OCI-LY7 (cell line): ENCODE data around the gene GRID1. TPM values are rescaled to one million over a fixed set of nuclear protein-coding genes. Genes with fewer than 3 reads are reported as not detected.

Experiments used
- BruUV-seq: library from RNA; stranded (reverse); fragments of 400-500 nt; replicated peaks from 2 replicates; lab custom pipeline; 2021; lab: Mats Ljungman, UMichigan
- CTCF ChIA-PET: fragments of 300-600 bp; sonication (Branson Sonifier 250); formaldehyde crosslinking; loops from one replicate; lab custom pipeline; 2022; ENCODE audit warnings: antibody characterized with exemption; ENCODE audit not compliant: unreplicated experiment; lab: Charles Lee
- POLR2A ChIA-PET: fragments of 300-600 bp; sonication (Branson Sonifier 250); formaldehyde crosslinking; loops from one replicate; lab custom pipeline; 2022; ENCODE audit warnings: antibody characterized with exemption; lab: Charles Lee
- DNase-seq: peaks from one replicate; pipeline ENCODE4 v3.0.0-alpha.2; 2015; ENCODE audit warnings: low spot score
- H2AFZ ChIP-seq: fragments of 200-600 bp; sonication (generic), shearing (Covaris generic); 2 replicates; pipeline ENCODE4 v1.6.1; 2014; ENCODE audit warnings: mild to moderate bottlenecking, antibody characterized with exemption, low read length, moderate library complexity
- H3K27ac ChIP-seq: fragments of 200-600 bp; sonication (generic); 2 replicates; pipeline ENCODE4 v1.5.1; 2014; ENCODE audit warnings: mixed run types, low read depth, mild to moderate bottlenecking, moderate library complexity, low read length, inconsistent platforms; ENCODE audit not compliant: poor library complexity, severe bottlenecking
- H3K36me3 ChIP-seq: fragments of 200-600 bp; sonication (generic); 2 replicates; pipeline ENCODE4 v1.6.1; 2014; ENCODE audit warnings: mild to moderate bottlenecking, antibody characterized with exemption, low read length, moderate library complexity, mixed read lengths; ENCODE audit not compliant: insufficient read depth
- H3K4me1 ChIP-seq: fragments of 200-600 bp; sonication (generic); 2 replicates; pipeline ENCODE4 v1.5.1; 2014; ENCODE audit warnings: mild to moderate bottlenecking, low read length; ENCODE audit not compliant: insufficient read depth, poor library complexity, severe bottlenecking
- H3K4me2 ChIP-seq: fragments of 200-600 bp; sonication (generic); 2 replicates; pipeline ENCODE4 v1.6.1; 2014; ENCODE audit warnings: mild to moderate bottlenecking, low read length
- H3K4me3 ChIP-seq: fragments of 200-600 bp; sonication (generic); 2 replicates; pipeline ENCODE4 v1.5.1; 2014; ENCODE audit warnings: mild to moderate bottlenecking, low read depth, low read length; ENCODE audit not compliant: poor library complexity, severe bottlenecking
- H3K79me2 ChIP-seq: fragments of 200-600 bp; sonication (generic); 2 replicates; pipeline ENCODE4 v1.6.1; 2016; ENCODE audit warnings: low read depth, mild to moderate bottlenecking, low read length, moderate library complexity, mixed read lengths; ENCODE audit not compliant: insufficient read depth
- H3K9me2 ChIP-seq: fragments of 200-600 bp; sonication (generic); 2 replicates; pipeline ENCODE4 v1.6.1; 2016; ENCODE audit warnings: mild to moderate bottlenecking, low read length, mixed read lengths; ENCODE audit not compliant: insufficient read depth
- H3K9me3 ChIP-seq: fragments of 200-600 bp; sonication (generic); 2 replicates; pipeline ENCODE4 v1.6.1; 2014; ENCODE audit warnings: mild to moderate bottlenecking, mixed run types, low read length, mixed read lengths
- H4K20me1 ChIP-seq: fragments of 200-600 bp; sonication (generic); 2 replicates; pipeline ENCODE4 v1.6.1; 2014; ENCODE audit warnings: mild to moderate bottlenecking, antibody characterized with exemption, low read length, moderate library complexity, mixed read lengths; ENCODE audit not compliant: insufficient read depth
- EZH2phosphoT487 ChIP-seq: fragments of 200-600 bp; sonication (generic); IDR thresholded peaks from 2 replicates; pipeline ENCODE4 v1.6.1; 2018; ENCODE audit warnings: low read depth, borderline replicate concordance, mild to moderate bottlenecking, mixed run types, antibody characterized with exemption, low read length, moderate library complexity, mixed read lengths
- intact Hi-C: fragments of 100-400 bp; cut with micrococcal nuclease; formaldehyde crosslinking; loops from one replicate; pipeline ENCODE4 v1.10.0; 2022; ENCODE audit not compliant: unreplicated experiment
- total RNA-seq, 2 experiments: library from RNA; depleted of rRNA in 1 of 2; stranded (reverse); fragments of >200 nt in 1 of 2; shearing (Covaris generic) in 1 of 2; gene quantifications; 2 replicates each; pipeline ENCODE4 v1.2.3, GENCODE V29; 2014 to 2022
- TF ChIP-seq, protein P1 (sequence below): fragments of 200-600 bp; sonication (generic); conservative IDR thresholded peaks from 2 replicates; pipeline ENCODE4 v1.5.1; 2014; ENCODE audit warnings: mild to moderate bottlenecking, antibody characterized with exemption, low read length, moderate library complexity, mixed read lengths

GRID1 gene
- total RNA-seq, 2 experiments from 2014 or later: 1.6 to 3.7 TPM

DNA sequence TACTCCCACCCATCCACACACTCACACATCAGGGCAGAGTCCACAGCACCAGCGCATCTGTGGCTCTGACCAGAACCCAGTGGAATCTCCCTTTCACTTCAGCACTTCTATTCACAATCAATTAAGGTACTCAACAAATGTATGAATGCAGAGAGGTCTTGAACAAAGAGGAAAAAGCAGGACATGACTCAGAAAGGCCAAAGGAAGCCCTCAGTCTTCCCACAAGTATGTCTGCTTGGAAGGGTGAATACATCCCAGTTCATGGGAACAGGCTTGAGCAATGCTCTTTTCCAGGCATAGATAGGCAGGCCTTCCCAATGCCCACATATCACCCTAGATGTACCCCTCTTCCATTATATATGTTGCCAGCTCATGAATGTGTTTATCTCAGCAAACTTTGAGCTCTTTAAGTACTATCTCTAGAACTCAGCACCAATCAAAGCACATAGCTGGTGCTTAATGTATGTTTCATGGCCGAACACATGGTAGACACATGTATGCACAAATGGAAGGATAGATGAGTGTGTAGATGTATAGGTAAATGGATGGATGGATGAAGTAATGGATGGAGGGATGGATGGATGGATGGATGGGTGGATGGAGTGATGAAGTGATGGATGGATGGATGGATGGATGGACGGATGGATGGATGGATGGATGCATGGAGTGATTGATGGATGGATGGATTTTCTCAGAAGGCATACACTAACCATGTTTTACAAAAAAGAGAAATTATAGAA lies 507.6 kb downstream of the GRID1 start:
- no peaks in the 10 kb centered on the region for H3K9me3 ChIP-seq
- H3K4me1 ChIP-seq: no peaks in the 10 kb centered on the region
- H2AFZ ChIP-seq: no peak overlapping the region
- no peaks in the 10 kb centered on the region for H3K79me2 ChIP-seq
- ChIA-PET CTCF (interaction anchor here (0.8 kb wide), 1 partner anchor 12 kb away, joined by 3 read pairs; no protein-coding TSS in a partner anchor), POLR2A (no interaction called here)
- no peaks in the 10 kb centered on the region for H4K20me1 ChIP-seq
- no peaks in the 10 kb centered on the region for H3K36me3 ChIP-seq
- intact Hi-C loops: no loop called here
- H3K4me3 ChIP-seq: no peak overlapping the region
- H3K9me2 ChIP-seq: no peaks in the 10 kb centered on the region
- DNase-seq: no peak
- BruUV-seq: no TSS peak
- H3K4me2 ChIP-seq: no peak overlapping the region
- no peak for TF ChIP-seq EZH2phosphoT487
- TF ChIP-seq, protein P1, sequence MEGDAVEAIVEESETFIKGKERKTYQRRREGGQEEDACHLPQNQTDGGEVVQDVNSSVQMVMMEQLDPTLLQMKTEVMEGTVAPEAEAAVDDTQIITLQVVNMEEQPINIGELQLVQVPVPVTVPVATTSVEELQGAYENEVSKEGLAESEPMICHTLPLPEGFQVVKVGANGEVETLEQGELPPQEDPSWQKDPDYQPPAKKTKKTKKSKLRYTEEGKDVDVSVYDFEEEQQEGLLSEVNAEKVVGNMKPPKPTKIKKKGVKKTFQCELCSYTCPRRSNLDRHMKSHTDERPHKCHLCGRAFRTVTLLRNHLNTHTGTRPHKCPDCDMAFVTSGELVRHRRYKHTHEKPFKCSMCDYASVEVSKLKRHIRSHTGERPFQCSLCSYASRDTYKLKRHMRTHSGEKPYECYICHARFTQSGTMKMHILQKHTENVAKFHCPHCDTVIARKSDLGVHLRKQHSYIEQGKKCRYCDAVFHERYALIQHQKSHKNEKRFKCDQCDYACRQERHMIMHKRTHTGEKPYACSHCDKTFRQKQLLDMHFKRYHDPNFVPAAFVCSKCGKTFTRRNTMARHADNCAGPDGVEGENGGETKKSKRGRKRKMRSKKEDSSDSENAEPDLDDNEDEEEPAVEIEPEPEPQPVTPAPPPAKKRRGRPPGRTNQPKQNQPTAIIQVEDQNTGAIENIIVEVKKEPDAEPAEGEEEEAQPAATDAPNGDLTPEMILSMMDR: no peak
- no peak overlapping the region for H3K27ac ChIP-seq

DNA sequence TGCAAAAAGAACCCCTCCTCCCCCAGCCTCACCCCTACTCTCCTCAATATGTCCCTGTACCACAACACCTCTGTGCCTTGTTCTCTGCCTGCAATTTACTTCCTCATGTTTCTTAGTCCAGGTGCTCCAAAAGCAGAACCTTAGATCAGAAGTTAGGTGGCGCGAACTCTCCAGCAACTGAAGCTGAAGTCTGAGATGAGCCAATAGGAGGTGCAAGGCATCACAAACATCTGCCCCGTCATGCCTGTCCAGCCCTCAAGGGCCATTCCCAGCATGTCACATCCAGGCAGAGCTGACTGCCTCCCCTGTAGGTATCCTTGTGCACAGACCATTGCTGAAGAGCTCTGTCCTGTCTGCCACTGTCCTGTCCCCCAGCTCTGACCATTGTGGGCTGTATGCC lies 508.8 kb downstream of the GRID1 start:
- Histone ChIP-seq H3K4me3 (no peak overlapping the region), H3K9me2 (no peaks in the 10 kb centered on the region), H3K9me3 (no peaks in the 10 kb centered on the region), H4K20me1 (no peaks in the 10 kb centered on the region), H3K4me1 (no peaks in the 10 kb centered on the region), H3K4me2 (no peak overlapping the region), H3K36me3 (no peaks in the 10 kb centered on the region), H2AFZ (no peak overlapping the region), H3K79me2 (no peaks in the 10 kb centered on the region), H3K27ac (no peak overlapping the region)
- CTCF ChIA-PET: interaction anchor here (0.8 kb wide), 1 partner anchor 13 kb away, joined by 3 read pairs; no protein-coding TSS in a partner anchor
- DNase-seq: no peak
- TF ChIP-seq, protein P1: no peak
- TF ChIP-seq EZH2phosphoT487: no peak
- intact Hi-C loops: no loop called here
- POLR2A ChIA-PET: interaction anchor here (0.6 kb wide), 2 partner anchors 47 to 1102 kb away, joined by 3 to 6 read pairs; no protein-coding TSS in a partner anchor
- BruUV-seq: no TSS peak

DNA sequence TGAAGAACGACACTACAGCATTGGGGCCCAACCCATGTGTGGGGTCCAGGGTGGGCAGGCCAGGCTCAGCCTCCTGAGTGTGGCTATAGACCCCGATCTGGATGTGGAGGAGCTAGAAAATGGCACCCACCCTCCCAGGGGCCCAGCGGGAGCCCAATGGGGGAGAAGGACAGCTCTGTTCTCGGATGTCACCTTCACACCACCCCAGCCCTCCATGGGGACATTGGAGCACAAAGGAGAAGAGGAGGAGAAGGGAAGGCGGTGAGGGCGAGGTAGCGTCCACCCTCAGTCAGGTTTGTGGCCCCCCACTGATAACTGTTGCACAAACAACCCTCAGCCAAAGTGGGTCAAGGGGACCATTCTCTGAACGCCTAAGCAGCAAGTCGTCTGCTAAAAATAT lies 509.3 kb downstream of the GRID1 start:
- intact Hi-C loops: no loop called here
- H3K9me2 ChIP-seq: no peaks in the 10 kb centered on the region
- H3K27ac ChIP-seq: no peak overlapping the region
- TF ChIP-seq EZH2phosphoT487: no peak
- TF ChIP-seq, protein P1: no peak
- no peak overlapping the region for H3K4me3 ChIP-seq
- ChIA-PET POLR2A (interaction anchor here (1.3 kb wide), 1 partner anchor 14 kb away, joined by 3 read pairs; no protein-coding TSS in a partner anchor), CTCF (no interaction called here)
- no peaks in the 10 kb centered on the region for H4K20me1 ChIP-seq
- no peaks in the 10 kb centered on the region for H3K36me3 ChIP-seq
- no peak overlapping the region for H3K4me2 ChIP-seq
- H3K79me2 ChIP-seq: no peaks in the 10 kb centered on the region
- no TSS peak for BruUV-seq
- H3K4me1 ChIP-seq: no peaks in the 10 kb centered on the region
- H3K9me3 ChIP-seq: no peaks in the 10 kb centered on the region
- no peak for DNase-seq
- H2AFZ ChIP-seq: no peak overlapping the region
